Left renal pelvis (tissue), 4 donors: ENCODE results near the gene RIMKLB. TPM values are rescaled to one million over a fixed set of nuclear protein-coding genes. Genes with fewer than 3 reads are reported as not detected.
A peak's percentile ranks its signal among the peaks of the same experiment; 100 is the strongest.

Source experiments
- DNase-seq, 4 donors: peaks; one replicate each; pipeline ENCODE4 v3.0.0-alpha.2; 2013; ENCODE audit warnings: low read depth in 4 of 4, low spot score in 3 of 4
- polyA plus RNA-seq, 4 donors: library from polyadenylated mRNA; unstranded; fragments of 120-200 nt; gene quantifications; one replicate each; pipeline ENCODE4 v1.2.1, GENCODE V29; 2013; ENCODE audit not compliant: insufficient read length in 4 of 4

Gene RIMKLB, protein sequence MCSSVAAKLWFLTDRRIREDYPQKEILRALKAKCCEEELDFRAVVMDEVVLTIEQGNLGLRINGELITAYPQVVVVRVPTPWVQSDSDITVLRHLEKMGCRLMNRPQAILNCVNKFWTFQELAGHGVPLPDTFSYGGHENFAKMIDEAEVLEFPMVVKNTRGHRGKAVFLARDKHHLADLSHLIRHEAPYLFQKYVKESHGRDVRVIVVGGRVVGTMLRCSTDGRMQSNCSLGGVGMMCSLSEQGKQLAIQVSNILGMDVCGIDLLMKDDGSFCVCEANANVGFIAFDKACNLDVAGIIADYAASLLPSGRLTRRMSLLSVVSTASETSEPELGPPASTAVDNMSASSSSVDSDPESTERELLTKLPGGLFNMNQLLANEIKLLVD
- 100 to 1,000 TPM in 2 of 4 donors, 10 to 100 TPM in 2; 90.3 to 130 (median 107) TPM for polyA plus RNA-seq

DNA sequence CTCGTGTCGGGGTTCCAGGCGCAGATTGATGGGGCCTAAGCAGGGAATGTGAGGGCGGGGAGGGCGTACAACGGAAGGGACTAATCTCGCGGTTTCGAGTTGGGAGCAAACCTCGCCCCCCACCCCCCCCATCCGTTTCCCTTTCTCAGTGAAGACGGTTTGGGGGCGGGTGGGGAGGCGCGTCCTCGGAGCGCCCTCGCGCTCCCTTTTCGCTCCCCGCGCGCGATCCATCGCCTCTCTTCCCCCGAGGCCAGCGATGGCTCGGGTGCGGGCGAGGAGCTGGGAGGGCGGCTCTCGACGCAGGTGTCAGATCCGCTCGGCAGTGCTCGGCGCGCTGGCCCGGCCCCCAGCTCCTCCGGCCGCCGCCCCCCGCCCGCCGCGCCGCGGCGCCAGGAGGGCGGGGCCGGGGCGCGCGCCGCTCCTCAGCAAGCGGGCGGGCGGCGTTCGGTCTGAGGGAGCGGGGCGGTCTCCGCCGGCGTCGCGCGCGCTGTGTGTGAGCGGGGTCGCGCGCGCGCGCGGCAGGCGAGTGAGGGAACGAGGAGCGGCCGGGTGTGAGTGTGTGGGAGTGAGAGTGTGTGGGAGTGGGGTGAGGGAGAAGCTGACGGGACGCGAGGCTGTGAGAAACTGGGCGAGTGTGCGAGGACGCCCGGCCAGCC, at the start of gene RIMKLB:
Gene RIMKLB, plus strand, starts transcription at position 516 of the 656 bp plus-strand sequence. CDS start 15,876 bp downstream, outside the sequence.
- DNase-seq = peak; percentile 72 to 81 (median 78)

DNA sequence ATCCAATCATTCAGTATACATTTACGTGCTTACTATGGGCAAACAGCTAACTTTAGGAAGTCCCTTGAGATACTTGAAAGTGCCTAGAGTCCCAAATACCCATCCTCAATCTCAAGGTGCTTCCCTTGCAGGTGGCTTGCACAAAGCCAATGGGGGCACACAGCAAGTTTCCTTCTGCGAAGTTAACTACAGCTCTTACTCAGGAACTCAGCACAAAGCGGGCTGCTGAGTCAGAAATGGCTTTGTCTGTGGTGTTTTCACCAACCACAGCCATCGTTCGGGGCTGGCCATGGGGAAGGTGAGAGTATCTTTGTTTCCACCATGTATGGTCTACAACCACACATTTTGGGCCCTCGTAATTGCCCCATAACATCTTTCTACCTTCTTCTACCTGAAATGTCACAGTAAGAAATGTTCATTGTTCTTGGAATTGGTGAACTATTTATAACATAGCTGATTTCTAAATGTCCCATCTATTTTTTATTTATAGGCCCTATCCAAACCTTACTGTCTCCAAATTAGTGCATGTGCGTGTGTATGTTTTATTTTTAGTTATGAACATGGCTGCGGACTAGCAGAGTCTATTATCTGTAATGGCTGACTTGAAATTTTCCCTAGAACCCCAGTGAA, 49.1 kb upstream of the RIMKLB start:
- no peak for DNase-seq

DNA sequence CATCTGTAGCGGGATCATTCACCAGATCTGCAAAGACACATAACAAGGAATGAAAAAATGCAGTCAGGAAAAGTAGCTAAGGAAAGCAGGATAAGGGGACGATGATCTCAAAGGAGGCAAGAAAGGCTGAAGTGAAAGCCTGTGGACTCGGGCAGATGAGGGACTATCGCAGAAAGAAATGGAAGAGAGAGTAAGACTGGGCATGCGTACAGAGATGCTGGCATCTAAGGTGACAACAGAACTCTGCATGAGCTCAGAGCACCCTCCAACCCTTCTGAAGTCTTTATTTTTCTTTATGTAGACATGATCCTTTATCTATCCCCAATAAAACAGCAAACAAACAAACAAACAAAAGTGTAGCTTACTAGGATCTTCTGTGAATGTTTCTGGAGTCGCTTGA, 42.4 kb upstream of the RIMKLB start:
- DNase-seq = no peak

DNA sequence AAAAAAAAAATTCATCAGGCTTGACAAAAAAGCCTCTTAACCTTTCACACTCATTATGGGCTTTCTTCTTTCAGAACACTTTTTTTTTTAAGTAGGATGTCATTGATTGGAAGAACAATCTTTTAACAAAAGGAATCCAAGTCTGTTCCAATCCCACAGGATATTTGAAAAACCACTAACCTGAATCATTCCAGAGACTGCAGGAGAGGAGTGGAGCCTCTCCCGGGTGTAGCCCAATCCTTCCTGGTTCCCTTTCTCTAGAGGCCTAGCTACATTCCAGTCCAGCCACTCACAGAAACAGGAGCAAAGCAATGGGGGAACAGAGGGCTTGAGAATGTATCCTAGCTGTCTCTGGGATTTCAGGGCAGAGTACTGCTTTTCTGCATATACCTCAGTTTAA, 39.4 kb upstream of the RIMKLB start:
- DNase-seq = no peak

DNA sequence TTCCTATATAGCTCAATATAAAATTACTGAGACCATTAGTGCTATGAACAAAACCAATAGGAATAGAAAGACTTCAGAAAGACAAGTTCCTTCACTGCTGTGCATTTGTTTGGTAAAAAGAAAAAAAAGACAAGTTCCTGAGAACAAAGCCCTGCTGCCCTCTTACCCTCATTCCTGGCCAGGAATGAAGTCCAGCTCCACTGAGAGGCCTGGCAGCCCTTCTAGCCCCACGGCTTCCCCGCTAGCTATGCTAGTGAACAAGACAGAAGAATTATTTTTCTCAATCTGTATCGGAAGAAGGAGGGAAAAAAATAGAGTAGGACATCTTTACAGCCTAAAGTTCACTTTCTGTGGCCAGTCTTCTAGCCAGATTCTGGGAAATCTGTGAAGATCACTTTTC, 36.8 kb upstream of the RIMKLB start:
- no peak for DNase-seq

DNA sequence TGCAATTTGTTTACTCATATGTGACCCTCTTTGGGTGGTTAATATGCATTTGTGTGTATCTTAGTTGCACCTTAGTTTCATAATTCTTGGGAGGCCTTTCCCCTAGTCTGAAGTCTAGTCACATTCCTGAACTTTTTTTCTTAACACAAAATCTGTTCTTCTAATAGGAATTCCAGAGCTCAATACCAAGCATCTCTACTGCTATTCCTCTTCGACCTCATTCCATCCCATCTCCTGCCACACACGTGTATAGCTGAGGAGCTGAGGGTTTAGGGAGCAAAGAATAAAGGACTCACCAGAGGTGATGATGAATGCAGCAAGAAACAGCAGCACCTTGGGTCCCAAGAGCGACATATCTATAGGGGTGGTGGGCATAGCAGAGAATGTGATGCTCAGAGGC, 36.0 kb upstream of the RIMKLB start:
- DNase-seq = no peak

DNA sequence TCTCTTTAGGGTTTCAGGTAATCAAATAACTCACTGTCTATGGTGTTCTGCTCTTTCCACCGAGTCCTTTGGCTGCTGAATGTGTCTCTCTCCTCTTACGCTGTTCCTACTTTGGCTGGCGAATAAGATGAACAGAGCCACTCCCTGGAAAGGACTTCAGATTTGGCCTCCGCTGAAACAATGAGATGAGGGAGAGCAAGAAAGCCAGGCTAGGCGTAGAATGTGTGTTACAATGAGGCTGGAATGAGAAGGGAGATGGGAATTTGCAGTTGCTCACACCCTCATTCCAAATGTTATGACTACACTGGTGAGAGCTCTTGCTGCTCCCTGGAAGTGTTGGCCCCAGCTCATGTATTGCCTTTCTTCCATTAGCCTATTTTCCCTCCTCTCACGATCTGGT, 35.2 kb upstream of the RIMKLB start, which contains the start of gene MFAP5:
Gene MFAP5, minus strand, starts transcription at position 234 of the 400 bp plus-strand sequence. CDS start 722 bp downstream, outside the sequence.
- DNase-seq = no peak

DNA sequence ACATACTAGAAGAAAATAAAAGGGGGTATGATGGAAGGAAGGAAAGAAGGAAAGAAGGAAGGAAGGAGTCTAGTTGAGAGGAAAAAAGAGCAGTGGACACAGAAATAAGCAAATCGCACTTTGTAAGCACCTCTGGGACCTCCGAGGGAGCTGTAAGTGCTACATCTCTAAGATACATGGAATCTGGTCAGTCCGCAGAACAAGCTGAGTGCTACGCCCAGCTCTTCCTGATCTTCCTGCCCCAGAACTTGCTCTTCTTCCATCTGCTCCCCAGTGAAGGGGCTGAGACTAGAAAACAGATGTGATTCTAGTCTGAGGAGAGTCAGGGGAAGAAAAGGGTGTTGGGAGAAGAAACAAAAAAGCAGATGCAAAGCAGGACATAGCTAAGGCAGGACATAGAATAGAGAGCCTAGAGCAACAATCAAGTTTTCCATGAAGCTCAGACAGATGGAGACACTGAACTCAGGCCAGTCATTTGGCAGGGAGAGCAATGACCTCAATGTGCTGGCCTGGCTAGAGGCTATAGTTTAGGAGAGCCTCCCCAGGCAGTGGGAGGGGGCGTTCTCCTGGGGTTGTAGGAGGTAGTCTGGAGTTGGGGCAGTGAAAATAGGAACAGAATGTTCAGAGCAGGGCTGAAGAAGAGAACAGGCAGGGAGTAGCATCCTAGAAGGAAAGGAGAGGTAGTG, 33.4 kb upstream of the RIMKLB start:
- DNase-seq = no peak

DNA sequence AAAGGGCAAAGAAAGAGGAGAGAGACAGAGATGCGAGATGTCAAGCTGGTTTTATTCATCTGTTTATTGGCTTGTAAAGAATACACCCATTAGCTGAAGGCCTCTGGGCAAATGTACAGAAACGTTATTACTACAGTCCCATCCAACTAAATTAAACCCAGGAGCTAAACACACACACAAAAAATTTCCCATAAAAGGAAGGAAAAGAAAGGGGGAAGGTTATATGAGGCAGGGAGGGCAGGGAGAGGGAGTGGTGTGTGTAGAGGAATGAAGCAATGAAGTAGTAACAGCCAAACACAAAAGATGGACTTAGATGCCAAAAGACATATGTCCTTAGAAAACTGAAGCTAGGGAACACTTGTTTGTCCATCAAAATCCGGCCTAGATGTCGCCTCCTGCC, 32.0 kb upstream of the RIMKLB start:
- no peak for DNase-seq

DNA sequence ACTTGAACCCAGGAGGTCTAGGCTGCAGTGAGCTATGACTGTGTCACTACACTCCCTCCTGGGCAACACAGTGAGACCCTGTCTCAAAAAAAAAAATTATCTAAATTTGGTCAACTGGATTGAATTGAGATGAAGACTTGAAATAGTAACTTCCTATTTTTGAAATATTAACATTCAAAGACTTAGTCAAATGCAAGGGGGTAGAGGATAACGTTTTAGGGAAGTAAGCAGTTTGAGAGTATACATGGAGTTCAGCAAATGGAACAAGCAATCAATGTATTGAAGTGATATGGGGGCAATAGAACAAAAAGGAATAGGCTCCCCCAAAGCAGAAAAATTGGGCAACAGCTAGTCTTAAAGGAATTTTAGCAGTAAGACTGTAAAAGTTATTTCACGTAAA, 30.5 kb upstream of the RIMKLB start:
- no peak for DNase-seq

DNA sequence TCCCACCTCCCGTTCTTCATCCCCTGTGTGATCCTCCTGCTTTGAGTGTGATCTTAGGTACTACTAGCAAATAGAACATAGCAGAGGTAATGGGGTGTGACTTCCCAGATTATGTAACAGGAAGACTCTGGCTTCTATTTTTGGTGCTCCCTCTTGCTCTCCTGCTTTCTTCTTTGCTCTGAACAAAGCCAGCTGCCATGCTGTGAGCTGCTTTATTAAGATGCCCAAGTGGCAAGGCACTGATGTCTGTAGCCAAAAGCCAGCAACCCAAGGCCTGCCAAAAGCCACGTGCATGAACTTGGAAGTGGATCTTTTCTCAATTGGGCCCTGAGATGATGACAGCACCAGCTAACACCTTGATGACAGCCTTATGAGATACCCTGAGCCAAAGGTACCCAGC, 29.4 kb upstream of the RIMKLB start:
- no peak for DNase-seq

DNA sequence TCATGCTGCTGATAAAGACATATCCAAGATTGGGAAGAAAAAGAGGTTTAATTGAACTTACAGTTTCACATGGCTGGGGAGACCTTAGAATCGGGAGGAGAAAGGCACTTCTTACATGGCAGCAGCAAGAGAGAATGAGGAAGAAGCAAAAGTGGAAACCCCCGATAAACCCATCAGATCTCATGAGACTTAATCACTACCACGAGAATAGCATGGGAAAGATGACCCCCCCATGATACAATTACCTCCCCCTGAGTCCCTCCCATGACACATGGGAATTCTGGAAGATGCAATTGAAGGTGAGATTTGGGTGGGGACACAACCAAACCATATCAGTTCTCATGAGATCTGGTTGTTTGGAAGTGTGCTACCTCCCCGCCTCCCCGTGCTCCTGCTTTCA, 25.4 kb upstream of the RIMKLB start:
- DNase-seq = no peak

DNA sequence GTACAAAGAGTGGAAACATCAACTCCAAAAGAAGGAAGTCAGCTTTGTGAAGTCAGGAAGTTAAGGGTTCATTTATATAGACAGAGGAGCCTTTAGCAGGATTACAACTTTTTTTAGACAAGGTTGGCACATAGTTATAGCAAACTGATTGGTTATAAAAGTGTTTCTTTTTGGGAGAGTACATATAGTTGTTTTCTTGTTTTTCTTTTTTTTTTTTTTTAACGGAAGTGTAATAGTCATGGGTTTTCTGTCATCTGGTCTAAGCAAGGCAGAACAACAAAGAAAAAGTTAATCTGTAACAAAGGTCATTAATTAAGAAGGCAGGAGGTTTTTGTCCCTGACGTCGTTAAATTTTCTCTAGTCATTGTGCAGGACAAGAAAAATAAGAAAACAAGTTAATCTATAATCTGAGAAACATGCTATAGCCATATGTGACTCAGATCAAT, 22.2 kb upstream of the RIMKLB start:
- no peak for DNase-seq

DNA sequence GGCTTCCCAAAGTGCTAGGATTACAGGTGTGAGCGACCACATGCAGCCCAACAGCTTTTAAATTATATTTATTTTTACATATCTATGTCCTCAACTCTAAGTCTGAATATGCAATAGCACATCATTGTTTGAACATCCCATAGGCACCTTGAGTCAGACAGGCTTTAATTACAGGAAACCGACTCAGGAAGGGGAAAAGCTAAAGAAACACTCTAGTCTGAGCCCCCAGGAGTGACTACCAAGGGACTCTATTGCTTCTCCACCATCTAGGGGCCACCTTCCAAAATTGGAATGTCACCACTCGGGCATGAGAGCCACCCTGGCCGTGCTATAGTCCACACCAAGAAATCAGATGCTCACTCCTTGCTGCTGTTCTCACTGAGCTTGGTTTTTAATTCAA, 21.1 kb upstream of the RIMKLB start:
- DNase-seq = no peak

DNA sequence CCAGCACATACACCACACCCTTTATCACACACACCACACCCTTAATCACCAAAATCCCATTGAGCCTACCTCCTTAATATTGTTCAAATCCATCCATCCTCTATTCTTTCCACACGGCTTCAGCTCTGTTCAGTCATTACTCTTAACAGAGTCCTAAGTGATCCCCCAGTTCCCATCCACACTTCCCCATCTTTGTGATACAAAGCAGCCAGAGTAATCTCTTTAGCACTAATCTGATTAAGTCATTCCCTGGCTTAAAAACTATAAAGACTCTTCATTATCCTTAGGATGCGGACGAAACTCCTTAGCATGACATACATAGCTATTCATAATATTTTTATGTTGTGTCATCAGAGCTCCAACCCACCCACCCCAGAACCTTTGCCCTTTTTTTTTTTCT, 20.4 kb upstream of the RIMKLB start:
- DNase-seq = no peak

DNA sequence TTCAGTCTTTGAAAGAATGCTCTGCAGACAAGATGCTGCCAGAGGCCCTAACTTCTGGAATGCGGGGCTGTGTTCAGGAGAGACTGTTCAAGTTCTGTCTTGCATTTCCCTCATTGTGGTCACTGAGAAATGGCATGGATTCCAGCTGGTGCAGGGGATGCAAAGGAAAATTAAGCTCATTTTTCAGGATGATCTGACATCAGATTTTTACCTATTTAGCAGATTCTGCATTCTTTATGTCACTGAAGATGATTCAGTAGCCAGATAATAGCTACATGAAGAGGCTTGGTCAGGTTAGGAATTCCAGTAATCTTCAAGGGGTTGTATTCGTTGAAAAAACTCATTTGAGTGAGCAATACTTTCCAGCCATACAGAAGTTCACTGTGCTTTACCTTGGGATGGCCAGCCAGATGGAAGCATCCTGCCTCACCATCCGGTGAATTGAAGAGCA, 19.1 kb upstream of the RIMKLB start:
- DNase-seq = no peak

DNA sequence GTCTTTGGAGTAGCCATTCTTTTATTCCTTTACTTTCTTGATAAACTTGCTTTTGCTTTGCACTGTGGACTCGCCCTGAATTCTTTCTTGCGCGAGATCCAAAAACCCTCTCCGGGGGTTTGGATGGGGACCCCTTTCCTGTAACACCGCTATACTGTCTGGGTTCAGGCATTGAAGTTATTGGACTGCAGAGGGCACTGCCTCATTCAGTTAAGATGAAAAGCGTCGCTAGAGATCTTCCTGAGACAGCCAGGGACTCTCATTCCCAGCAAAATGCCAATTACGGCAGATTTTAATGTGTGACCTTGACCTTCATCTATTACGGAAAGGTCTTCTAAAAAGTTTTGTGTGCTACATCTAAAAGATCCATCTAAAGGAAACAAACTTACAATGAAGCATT, 17.3 kb upstream of the RIMKLB start:
- no peak for DNase-seq

DNA sequence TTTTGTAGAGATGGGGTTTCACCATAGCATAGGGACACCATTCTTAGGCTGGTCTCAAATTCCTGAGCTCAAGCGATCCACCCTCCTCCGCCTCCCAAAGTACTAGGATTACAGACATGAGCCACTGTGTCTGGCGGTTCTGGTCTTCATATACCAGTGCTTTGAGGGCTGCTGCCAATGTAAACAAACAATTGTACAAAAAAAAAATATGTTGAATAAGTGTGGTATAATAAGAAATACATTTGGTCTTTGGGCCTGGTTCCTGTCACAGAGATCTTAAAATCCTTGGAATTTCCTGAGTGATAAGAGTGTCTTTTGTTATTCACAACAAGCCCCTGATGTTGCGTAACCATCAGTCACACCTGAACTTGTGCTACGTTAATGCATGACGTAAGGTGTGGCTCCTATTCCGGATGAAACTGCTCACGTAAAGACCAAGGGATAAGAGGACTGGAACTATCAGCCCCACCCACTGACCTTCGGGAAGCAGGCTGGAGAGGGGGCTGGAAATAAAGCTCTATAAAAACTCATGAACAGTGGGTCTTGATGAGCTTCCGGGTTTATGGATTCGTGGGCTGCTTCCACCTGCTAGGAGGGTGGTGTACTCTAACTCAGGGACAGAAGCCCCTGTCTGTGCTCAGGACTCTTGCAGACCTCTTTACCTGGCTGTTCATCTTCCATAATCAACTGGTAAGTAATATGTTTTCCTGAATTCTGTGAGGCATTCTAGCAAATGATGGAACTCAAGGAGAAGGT, 16.5 kb upstream of the RIMKLB start:
- no peak for DNase-seq

DNA sequence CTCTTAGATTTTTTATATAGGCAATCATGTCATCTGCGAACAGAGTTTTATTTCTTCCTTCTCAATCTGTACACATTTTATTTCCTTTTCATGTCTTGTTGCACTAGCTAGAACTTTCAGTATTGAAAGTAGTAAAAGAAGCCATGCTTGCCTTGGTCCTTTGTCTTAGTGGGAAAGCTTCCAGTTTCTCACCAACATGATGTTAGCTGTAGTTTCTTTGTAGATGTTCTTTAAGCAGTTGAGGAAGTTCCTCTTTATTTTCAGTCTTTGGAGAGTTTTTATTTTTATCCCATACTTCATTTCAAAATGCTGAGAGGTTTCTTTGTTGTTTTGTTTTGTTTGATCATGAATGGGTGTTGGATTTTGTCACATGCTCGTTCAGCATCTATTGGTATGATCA, 12.7 kb upstream of the RIMKLB start:
- DNase-seq = no peak
